Glutamatergic neuron (in vitro differentiated cells): ENCODE measurements around the gene GLYR1. TPM values are rescaled to one million over a fixed set of nuclear protein-coding genes. Genes with fewer than 3 reads are reported as not detected.

ENCODE experiments used
- DNase-seq: peaks from one replicate; pipeline ENCODE4 v3.0.0; 2022
- H3K27ac Mint-ChIP-seq: one replicate; pipeline ENCODE4 v1.8.0; 2020; ENCODE audit warnings: mild to moderate bottlenecking, mixed read lengths, inconsistent platforms; ENCODE audit not compliant: unreplicated experiment
- H3K27me3 Mint-ChIP-seq: one replicate; pipeline ENCODE4 v1.8.0; 2020; ENCODE audit warnings: mild to moderate bottlenecking, moderate library complexity, mixed read lengths, inconsistent platforms; ENCODE audit not compliant: unreplicated experiment
- H3K36me3 Mint-ChIP-seq: one replicate; pipeline ENCODE4 v1.8.0; 2020; ENCODE audit warnings: mild to moderate bottlenecking, mixed read lengths, inconsistent platforms; ENCODE audit not compliant: unreplicated experiment
- H3K4me1 Mint-ChIP-seq: one replicate; pipeline ENCODE4 v1.8.0; 2020; ENCODE audit warnings: mild to moderate bottlenecking, low read depth, mixed read lengths, inconsistent platforms; ENCODE audit not compliant: unreplicated experiment
- H3K4me3 Mint-ChIP-seq: one replicate; pipeline ENCODE4 v1.8.0; 2020; ENCODE audit warnings: mild to moderate bottlenecking, mixed read lengths, inconsistent platforms; ENCODE audit not compliant: unreplicated experiment
- H3K9me3 Mint-ChIP-seq: one replicate; pipeline ENCODE4 v1.8.0; 2020; ENCODE audit warnings: mild to moderate bottlenecking, moderate library complexity, mixed read lengths, inconsistent platforms; ENCODE audit not compliant: unreplicated experiment
- total RNA-seq: library from RNA; stranded (reverse); fragmentation: NEBNext Ultra II Directional; extraction: Animal tissue kit (Norgen Biotek cat#: 25700); gene quantifications from one replicate; pipeline ENCODE4 v1.2.1, GENCODE V29; 2021; ENCODE audit not compliant: unreplicated experiment
- TF ChIP-seq, protein P1 (sequence below): fragments of 200-600 bp; sonication (generic); IDR thresholded peaks from one replicate; pipeline ENCODE4 v1.5.0; 2021; ENCODE audit not compliant: partially characterized antibody, unreplicated experiment

GLYR1 gene
- total RNA-seq, 1 donor from 2014 or later: 133 TPM

DNA sequence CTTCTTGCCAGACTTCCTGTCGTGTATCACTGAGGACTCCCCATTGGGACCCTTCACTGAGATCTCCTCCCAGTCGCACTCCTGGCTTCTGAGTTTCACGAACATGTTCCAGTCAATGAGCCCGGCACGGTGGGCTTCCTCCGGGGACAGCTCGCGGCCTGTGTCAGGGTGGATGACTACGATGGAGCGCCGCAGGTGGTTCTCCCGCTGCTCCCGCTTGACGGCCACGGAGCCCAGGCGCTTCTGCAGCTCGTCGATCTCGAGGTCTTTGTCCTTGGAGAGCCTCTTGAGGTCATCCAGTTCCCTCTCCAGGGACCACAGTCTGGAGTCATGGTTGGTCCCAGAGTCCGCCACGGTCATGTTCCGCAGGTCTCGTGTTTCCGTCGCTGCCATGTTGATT is 36.4 kb upstream of the GLYR1 start:
- Mint-ChIP-seq H3K36me3 (peaks cover 30% of the 10 kb centered on the region), H3K27ac (no peak overlapping the region), H3K4me1 (peaks cover 23% of the 10 kb centered on the region), H3K9me3 (peaks cover 12% of the 10 kb centered on the region), H3K27me3 (peaks cover 4% of the 10 kb centered on the region), H3K4me3 (no peak overlapping the region)
- no peak for DNase-seq
- TF ChIP-seq, protein P1, sequence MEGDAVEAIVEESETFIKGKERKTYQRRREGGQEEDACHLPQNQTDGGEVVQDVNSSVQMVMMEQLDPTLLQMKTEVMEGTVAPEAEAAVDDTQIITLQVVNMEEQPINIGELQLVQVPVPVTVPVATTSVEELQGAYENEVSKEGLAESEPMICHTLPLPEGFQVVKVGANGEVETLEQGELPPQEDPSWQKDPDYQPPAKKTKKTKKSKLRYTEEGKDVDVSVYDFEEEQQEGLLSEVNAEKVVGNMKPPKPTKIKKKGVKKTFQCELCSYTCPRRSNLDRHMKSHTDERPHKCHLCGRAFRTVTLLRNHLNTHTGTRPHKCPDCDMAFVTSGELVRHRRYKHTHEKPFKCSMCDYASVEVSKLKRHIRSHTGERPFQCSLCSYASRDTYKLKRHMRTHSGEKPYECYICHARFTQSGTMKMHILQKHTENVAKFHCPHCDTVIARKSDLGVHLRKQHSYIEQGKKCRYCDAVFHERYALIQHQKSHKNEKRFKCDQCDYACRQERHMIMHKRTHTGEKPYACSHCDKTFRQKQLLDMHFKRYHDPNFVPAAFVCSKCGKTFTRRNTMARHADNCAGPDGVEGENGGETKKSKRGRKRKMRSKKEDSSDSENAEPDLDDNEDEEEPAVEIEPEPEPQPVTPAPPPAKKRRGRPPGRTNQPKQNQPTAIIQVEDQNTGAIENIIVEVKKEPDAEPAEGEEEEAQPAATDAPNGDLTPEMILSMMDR: no peak

DNA sequence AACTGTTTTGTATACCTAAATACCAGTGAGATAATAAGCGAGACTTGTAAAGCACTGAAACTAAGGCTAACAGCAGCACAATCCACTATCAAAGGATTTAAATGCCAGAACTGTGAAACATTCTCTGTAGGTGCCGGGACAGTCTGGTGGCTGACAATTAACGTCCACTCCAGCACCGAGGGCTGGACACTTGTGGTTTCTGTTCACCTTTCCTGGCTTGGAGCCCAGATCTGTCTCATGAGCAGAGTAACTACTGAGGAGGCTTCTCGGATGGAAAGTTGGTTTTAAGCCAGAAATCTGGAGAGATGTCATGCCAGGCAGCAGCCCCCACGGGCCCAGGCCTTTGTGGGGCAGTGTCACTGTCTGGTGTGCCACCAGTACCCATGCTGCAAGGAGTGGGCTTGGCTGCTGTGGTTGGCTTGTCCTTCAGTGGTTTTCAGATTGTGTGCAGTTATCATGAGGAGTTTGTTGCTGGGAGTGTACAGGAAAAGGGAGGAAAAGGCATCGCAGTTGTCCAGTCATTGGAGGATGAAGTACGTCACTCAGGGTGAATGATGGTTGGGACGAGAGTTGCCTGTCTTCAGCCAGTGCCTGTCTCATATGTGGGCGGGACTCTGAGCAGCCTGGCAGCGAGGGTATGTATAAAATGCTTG is 35.7 kb upstream of the GLYR1 start:
- Mint-ChIP-seq H3K27ac (peak overlapping the region; percentile 53), H3K4me3 (no peak overlapping the region), H3K27me3 (peaks cover 4% of the 10 kb centered on the region), H3K9me3 (peaks cover 12% of the 10 kb centered on the region), H3K36me3 (peaks cover 30% of the 10 kb centered on the region), H3K4me1 (peaks cover 16% of the 10 kb centered on the region)
- TF ChIP-seq, protein P1: no peak
- DNase-seq: no peak

DNA sequence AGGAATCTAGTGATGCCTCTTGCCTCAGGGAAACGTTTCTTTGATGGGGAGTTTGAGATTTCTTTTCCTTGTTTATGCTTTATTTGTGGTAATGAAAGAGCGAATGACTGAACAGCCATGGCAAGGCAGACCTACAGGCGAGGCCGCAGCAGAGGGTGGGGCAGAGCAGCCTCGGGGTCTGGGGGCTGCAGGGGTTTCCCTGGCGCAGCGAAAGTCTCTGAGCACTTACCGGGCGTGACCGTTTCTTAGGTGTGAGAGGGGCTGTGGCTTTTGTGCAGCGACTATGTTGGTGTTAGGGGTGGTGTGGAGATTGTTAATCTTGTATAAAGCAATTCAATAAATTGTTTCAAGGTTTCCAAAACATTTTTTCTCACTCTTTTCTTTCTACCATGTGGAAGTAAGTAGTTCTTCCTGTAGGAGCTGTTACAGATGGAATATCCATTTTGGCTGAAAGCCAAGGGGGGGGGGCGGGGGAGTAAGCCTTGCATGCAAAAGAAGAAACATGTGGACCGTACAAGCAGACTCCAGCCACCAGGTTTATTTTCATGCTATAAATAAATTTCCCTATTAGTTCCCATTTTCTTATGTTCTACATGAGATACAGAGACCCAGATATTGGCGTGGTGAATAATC is 35.0 kb upstream of the GLYR1 start:
- H3K27ac Mint-ChIP-seq: peak overlapping the region; percentile 14
- H3K4me1 Mint-ChIP-seq: peaks cover 13% of the 10 kb centered on the region
- peaks cover 8% of the 10 kb centered on the region for H3K27me3 Mint-ChIP-seq
- no peak for DNase-seq
- peaks cover 11% of the 10 kb centered on the region for H3K9me3 Mint-ChIP-seq
- peaks cover 34% of the 10 kb centered on the region for H3K36me3 Mint-ChIP-seq
- no peak overlapping the region for H3K4me3 Mint-ChIP-seq
- TF ChIP-seq, protein P1: no peak

DNA sequence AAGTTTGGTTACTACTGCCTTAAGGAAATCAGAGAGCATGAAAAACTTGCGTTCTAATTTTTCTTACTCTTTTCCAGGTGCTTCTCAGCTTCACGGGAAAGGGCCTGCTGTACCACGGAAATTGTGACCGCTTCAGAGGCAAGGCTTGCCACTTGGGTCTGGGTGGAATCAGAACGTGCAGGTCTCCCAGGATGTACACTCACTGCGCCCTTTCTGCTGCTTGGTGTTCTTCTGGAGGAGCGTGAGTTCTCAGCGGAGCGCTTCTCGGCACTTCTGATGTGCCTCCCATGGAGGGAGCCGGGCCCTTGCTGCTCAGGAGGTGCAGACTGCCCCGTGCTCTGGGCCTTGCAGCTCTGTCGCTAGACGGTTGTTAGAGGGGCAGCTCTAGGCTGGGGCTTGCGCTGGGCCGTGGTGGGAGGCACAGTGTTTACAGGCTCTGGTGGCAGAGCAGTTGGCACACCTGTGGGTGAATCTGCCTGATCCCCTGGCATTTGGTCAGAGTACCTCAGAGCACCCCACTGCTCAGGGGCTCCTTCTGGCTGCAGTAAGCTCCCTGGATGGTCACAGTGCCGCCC is 33.0 kb upstream of the GLYR1 start:
- DNase-seq: no peak
- H3K27ac Mint-ChIP-seq: no peak overlapping the region
- H3K4me3 Mint-ChIP-seq: no peak overlapping the region
- peaks cover 2% of the 10 kb centered on the region for H3K4me1 Mint-ChIP-seq
- H3K27me3 Mint-ChIP-seq: peaks cover 8% of the 10 kb centered on the region
- TF ChIP-seq, protein P1: no peak
- H3K9me3 Mint-ChIP-seq: peaks cover 5% of the 10 kb centered on the region
- peaks cover 24% of the 10 kb centered on the region for H3K36me3 Mint-ChIP-seq

DNA sequence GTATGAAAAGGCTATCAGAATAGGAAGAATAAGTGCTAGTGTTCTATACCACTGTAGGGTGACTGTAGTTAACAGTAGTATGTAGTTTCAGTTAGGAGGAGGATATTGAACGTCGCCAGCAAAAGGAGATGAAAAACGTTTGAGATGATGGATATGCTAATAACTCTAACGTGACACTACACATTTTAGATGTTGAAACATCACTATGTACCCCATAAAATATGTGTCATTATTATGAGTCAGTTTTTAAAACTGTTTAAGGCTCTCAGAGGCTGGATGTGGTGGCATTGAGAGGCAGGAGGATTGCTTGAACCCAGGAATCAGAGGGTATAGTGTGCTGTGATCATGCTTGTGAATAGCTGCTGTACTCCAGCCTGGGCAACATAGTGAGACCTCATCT is 32.0 kb upstream of the GLYR1 start:
- Mint-ChIP-seq H3K27me3 (peaks cover 6% of the 10 kb centered on the region), H3K27ac (no peak overlapping the region), H3K4me3 (no peak overlapping the region), H3K36me3 (peaks cover 18% of the 10 kb centered on the region), H3K9me3 (peaks cover 5% of the 10 kb centered on the region), H3K4me1 (peaks cover 2% of the 10 kb centered on the region)
- TF ChIP-seq, protein P1: no peak
- DNase-seq: no peak
